Panc1 (cell line): ENCODE data around the gene TMEM109. TPM values are rescaled to one million over a fixed set of nuclear protein-coding genes. Genes with fewer than 3 reads are reported as not detected.

Source experiments
- ATAC-seq: fragments of 200-7000 bp; cut with Tn5 transposase; 2 replicates; pipeline ENCODE4 v1.9.1; 2020; ENCODE audit warnings: mild to moderate bottlenecking, moderate library complexity
- BruUV-seq: library from RNA; stranded (reverse); fragments of 400-500 nt; replicated peaks from 2 replicates; lab custom pipeline; 2021; lab: Mats Ljungman, UMichigan
- CTCF ChIA-PET: fragments of 300-600 bp; sonication (Branson Sonifier 250); formaldehyde crosslinking; loops from one replicate; lab custom pipeline; 2022; ENCODE audit warnings: antibody characterized with exemption; lab: Charles Lee
- POLR2A ChIA-PET: fragments of 300-600 bp; sonication (Branson Sonifier 250); formaldehyde crosslinking; loops from one replicate; lab custom pipeline; 2022; ENCODE audit warnings: antibody characterized with exemption; lab: Charles Lee
- DNase-seq: peaks from one replicate; pipeline ENCODE4 v3.0.0-alpha.2; 2010; ENCODE audit warnings: low read depth, low spot score
- H3K27ac ChIP-seq: 2 replicates; pipeline ENCODE4 v1.5.1; 2011; ENCODE audit warnings: mild to moderate bottlenecking, low read length, inconsistent platforms
- H3K27me3 ChIP-seq: fragments of 200-500 bp; sonication (Bioruptor generic); 2 replicates; pipeline ENCODE4 v1.6.0; 2014; ENCODE audit warnings: low read length, inconsistent platforms; ENCODE audit not compliant: control insufficient read depth, insufficient read depth
- H3K36me3 ChIP-seq: fragments of 200-500 bp; sonication (Bioruptor generic); 2 replicates; pipeline ENCODE4 v1.5.1; 2014; ENCODE audit warnings: inconsistent platforms, mild to moderate bottlenecking, low read length, moderate library complexity; ENCODE audit not compliant: control insufficient read depth, insufficient read depth
- H3K4me1 ChIP-seq: 2 replicates; pipeline ENCODE4 v1.5.1; 2011; ENCODE audit warnings: inconsistent platforms, mild to moderate bottlenecking, low read length, moderate library complexity; ENCODE audit not compliant: control insufficient read depth, insufficient read depth
- H3K4me3 ChIP-seq, 2 experiments: 2 replicates each; pipeline ENCODE4 v1.5.1; 2011 to 2012; ENCODE audit warnings: low read depth in 2 of 2, low read length in 2 of 2, mild to moderate bottlenecking in 2 of 2, inconsistent platforms in 1 of 2, moderate library complexity in 1 of 2
- H3K9me3 ChIP-seq: fragments of 200-500 bp; sonication (Bioruptor generic); 2 replicates; pipeline ENCODE4 v1.5.1; 2014; ENCODE audit warnings: low read depth, mild to moderate bottlenecking, inconsistent platforms, low read length, moderate library complexity; ENCODE audit not compliant: control insufficient read depth, insufficient read depth
- CTCF ChIP-seq: fragments of 450-650 bp; IDR thresholded peaks from 2 replicates; pipeline ENCODE4 v1.5.1; 2017; ENCODE audit warnings: mild to moderate bottlenecking
- POLR2AphosphoS5 ChIP-seq: IDR thresholded peaks from 2 replicates; pipeline ENCODE4 v1.6.1; 2012; ENCODE audit warnings: mild to moderate bottlenecking, low read depth, low read length, moderate library complexity
- REST ChIP-seq, 2 experiments: IDR thresholded peaks; 2 replicates each; pipeline ENCODE4 v1.6.1; 2011 to 2012; ENCODE audit warnings: low read depth in 2 of 2, control low read depth in 1 of 2, low read length in 1 of 2, mild to moderate bottlenecking in 1 of 2, moderate library complexity in 1 of 2; ENCODE audit not compliant: insufficient read depth in 1 of 2
- SIN3A ChIP-seq: IDR thresholded peaks from 2 replicates; pipeline ENCODE4 v1.6.1; 2012; ENCODE audit warnings: low read depth, mild to moderate bottlenecking, low read length, moderate library complexity, borderline replicate concordance; ENCODE audit not compliant: insufficient read depth
- TCF7L2 ChIP-seq: IDR thresholded peaks from 2 replicates; pipeline ENCODE4 v1.6.1; 2011; ENCODE audit warnings: mild to moderate bottlenecking, low read depth, low read length, inconsistent platforms
- in situ Hi-C: cut with HindIII; loops from 2 replicates; pipeline ENCODE4 v1.10.0; 2016; ENCODE audit warnings: low sequenced_read_pairs, low pct_unique_long_range_greater_than_20kb
- intact Hi-C: fragments of 100-400 bp; cut with micrococcal nuclease; formaldehyde crosslinking; loops from one replicate; pipeline ENCODE4 v1.10.0; 2022; ENCODE audit not compliant: unreplicated experiment
- total RNA-seq: library from RNA; stranded (reverse); gene quantifications from one replicate; pipeline ENCODE4 v1.2.1, GENCODE V29; 2021; ENCODE audit not compliant: unreplicated experiment

TMEM109 gene
- total RNA-seq, 1 experiment from 2014 or later: 91.8 TPM

- TF ChIP-seq TCF7L2: no peak
- no peak for TF ChIP-seq REST (IDR thresholded peaks at IDR 0.05; ENCODE audit: insufficient read depth in 1 of 2, low read depth in 2 of 2, low read length in 1 of 2)
- no peak for TF ChIP-seq CTCF
- no peak for TF ChIP-seq SIN3A
- no peak for TF ChIP-seq POLR2AphosphoS5
- intact Hi-C loops (no loop called here), in situ Hi-C loops (no loop called here)
- ChIA-PET CTCF (interaction anchor here (0.7 kb wide), 1 partner anchor 107 kb away, joined by 4 read pairs; no protein-coding TSS in a partner anchor), POLR2A (no interaction called here)
- Histone ChIP-seq H3K27me3 (no peaks in the 10 kb centered on the region), H3K4me3 (no peak overlapping the region), H3K9me3 (no peaks in the 10 kb centered on the region), H3K27ac (no peak overlapping the region), H3K4me1 (no peaks in the 10 kb centered on the region), H3K36me3 (no peaks in the 10 kb centered on the region)
- DNase-seq (no peak), ATAC-seq (no peak)
- BruUV-seq: no TSS peak
These were observed 30.7 kb downstream of the TMEM109 start for GRCh38 chr11:60944490-60945294.

GRCh38 chr11:60945295-60945667 lies 31.3 kb downstream of the TMEM109 start:
- DNase-seq: no peak
- TF ChIP-seq REST (IDR thresholded peaks at IDR 0.05; ENCODE audit: insufficient read depth in 1 of 2, low read depth in 2 of 2, low read length in 1 of 2) (no peak), SIN3A (no peak), POLR2AphosphoS5 (no peak), CTCF (no peak), TCF7L2 (no peak)
- H3K4me3 ChIP-seq: no peak overlapping the region
- no peaks in the 10 kb centered on the region for H3K27me3 ChIP-seq
- no peaks in the 10 kb centered on the region for H3K9me3 ChIP-seq
- in situ Hi-C loops (no loop called here), intact Hi-C loops (no loop called here)
- ChIA-PET CTCF (interaction anchor here (0.7 kb wide), 1 partner anchor 106 kb away, joined by 4 read pairs; no protein-coding TSS in a partner anchor), POLR2A (no interaction called here)
- H3K36me3 ChIP-seq: no peaks in the 10 kb centered on the region
- BruUV-seq: no TSS peak
- no peaks in the 10 kb centered on the region for H3K4me1 ChIP-seq
- H3K27ac ChIP-seq: no peak overlapping the region
- no peak for ATAC-seq
